Naive thymus-derived CD4-positive, alpha-beta T cell (primary cell): Measurements from ENCODE around the gene AUH. TPM values are rescaled to one million over a fixed set of nuclear protein-coding genes. Genes with fewer than 3 reads are reported as not detected.
A peak's percentile ranks its signal among the peaks of the same experiment; 100 is the strongest.

ENCODE experiments used
- ATAC-seq: fragments of 150-1000 bp; cut with Tn5 transposase; 2 replicates; pipeline ENCODE4 v1.10.0; 2021; ENCODE audit warnings: mild to moderate bottlenecking, moderate library complexity
- CTCF ChIA-PET: fragments of 350-600 bp; sonication (Branson Sonifier 250); formaldehyde crosslinking; loops from one replicate; lab custom pipeline; 2021; ENCODE audit warnings: antibody characterized with exemption; lab: Charles Lee
- POLR2A ChIA-PET: fragments of 350-600 bp; sonication (Branson Sonifier 250); formaldehyde crosslinking; loops from one replicate; lab custom pipeline; 2021; ENCODE audit warnings: antibody characterized with exemption, inconsistent platforms; lab: Charles Lee
- DNase-seq, 9 donors: peaks; one replicate each; pipeline versions ENCODE4 v3.0.0 to v3.0.0-alpha.2; 2020 to 2022; ENCODE audit warnings: mixed read lengths in 1 of 9
- H3K27ac ChIP-seq: one replicate; pipeline ENCODE4 v1.7.0; 2013; ENCODE audit warnings: mild to moderate bottlenecking, low read depth, low read length, moderate library complexity
- H3K27me3 ChIP-seq, 2 donors: one replicate each; pipeline ENCODE4 v1.7.0; 2013; ENCODE audit warnings: low read length in 2 of 2, mild to moderate bottlenecking in 2 of 2, moderate library complexity in 2 of 2; ENCODE audit not compliant: control insufficient read depth in 2 of 2, insufficient read depth in 2 of 2
- H3K36me3 ChIP-seq, 3 experiments: 1 replicate in 2 of 3; 2 replicates in 1 of 3; pipeline ENCODE4 v1.7.0; 2013; ENCODE audit warnings: low read length in 3 of 3, mild to moderate bottlenecking in 3 of 3, moderate library complexity in 1 of 3; ENCODE audit not compliant: insufficient read depth in 3 of 3, control insufficient read depth in 2 of 3
- H3K4me1 ChIP-seq, 2 donors: one replicate each; pipeline ENCODE4 v1.7.0; 2013; ENCODE audit warnings: low read length in 2 of 2, mild to moderate bottlenecking in 2 of 2, moderate library complexity in 1 of 2; ENCODE audit not compliant: control insufficient read depth in 2 of 2, insufficient read depth in 2 of 2
- H3K4me3 ChIP-seq: 2 replicates; pipeline ENCODE4 v1.7.0; 2013; ENCODE audit warnings: mild to moderate bottlenecking, low read length
- H3K9me3 ChIP-seq, 3 experiments: 1 replicate in 2 of 3; 2 replicates in 1 of 3; pipeline ENCODE4 v1.7.0; 2013; ENCODE audit warnings: low read length in 3 of 3; ENCODE audit not compliant: control insufficient read depth in 2 of 3
- H3K27ac Mint-ChIP-seq, 9 donors: one replicate each; pipeline ENCODE4 v1.8.0; 2020 to 2022; ENCODE audit warnings: mixed read lengths in 9 of 9, mild to moderate bottlenecking in 8 of 9, moderate library complexity in 5 of 9, inconsistent platforms in 2 of 9
- H3K27me3 Mint-ChIP-seq, 5 donors: one replicate each; pipeline ENCODE4 v1.8.0; 2021 to 2022; ENCODE audit warnings: mixed read lengths in 5 of 5, mild to moderate bottlenecking in 1 of 5
- H3K36me3 Mint-ChIP-seq, 5 donors: one replicate each; pipeline ENCODE4 v1.8.0; 2020 to 2022; ENCODE audit warnings: mixed read lengths in 5 of 5, mild to moderate bottlenecking in 3 of 5, inconsistent platforms in 1 of 5
- H3K4me1 Mint-ChIP-seq, 7 donors: one replicate each; pipeline ENCODE4 v1.8.0; 2020 to 2022; ENCODE audit warnings: mixed read lengths in 7 of 7, mild to moderate bottlenecking in 3 of 7, inconsistent platforms in 1 of 7
- H3K4me3 Mint-ChIP-seq, 10 donors: one replicate each; pipeline ENCODE4 v1.8.0; 2020 to 2022; ENCODE audit warnings: mild to moderate bottlenecking in 10 of 10, mixed read lengths in 10 of 10, moderate library complexity in 6 of 10, inconsistent platforms in 2 of 10
- H3K9me3 Mint-ChIP-seq, 11 donors: one replicate each; pipeline ENCODE4 v1.8.0; 2020 to 2022; ENCODE audit warnings: mixed read lengths in 11 of 11, mild to moderate bottlenecking in 4 of 11, inconsistent platforms in 1 of 11, moderate library complexity in 1 of 11
- intact Hi-C, 2 donors: fragments of 100-400 bp; cut with micrococcal nuclease; formaldehyde crosslinking; loops; one replicate each; pipeline ENCODE4 v1.15.1; 2023
- polyA plus RNA-seq, 2 donors: library from polyadenylated mRNA; unstranded; fragments of 300-500 nt; fragmentation: Illumina TruSeq; gene quantifications; one replicate each; pipeline ENCODE4 v1.2.3, GENCODE V29; 2021
- total RNA-seq, 6 experiments: library from RNA in 5 of 6; stranded (reverse) in 5 of 6; gene quantifications; 1 replicate in 5 of 6; 2 replicates in 1 of 6; pipeline ENCODE4 v1.2.3 and lab custom pipeline; 2021 to 2026

Gene AUH
- total and polyA plus RNA-seq, 7 experiments from 2014 or later: 11.6 to 30.1 (median 17.8) TPM

GRCh38 chr9:91338681-91339080 lies 23.0 kb downstream of the AUH start:
- no peak for DNase-seq
- Histone ChIP-seq H3K4me3 (no peak overlapping the region), H3K36me3 (peaks cover 6 to 34% (median 9%) of the 10 kb centered on the region in 3 experiments), H3K9me3 (no peaks in the 10 kb centered on the region), H3K27me3 (no peaks in the 10 kb centered on the region), H3K4me1 (peaks cover 0 to 4% of the 10 kb centered on the region in 2 donors), H3K27ac (no peak overlapping the region)
- intact Hi-C loops: no loop called here
- no peak overlapping the region for H3K27ac Mint-ChIP-seq
- peaks cover 0 to 9% (median 0%) of the 10 kb centered on the region in 11 donors for H3K9me3 Mint-ChIP-seq
- peaks cover 26 to 60% (median 55%) of the 10 kb centered on the region in 5 donors for H3K36me3 Mint-ChIP-seq
- H3K27me3 Mint-ChIP-seq: no peaks in the 10 kb centered on the region
- peaks cover 15 to 52% (median 37%) of the 10 kb centered on the region in 7 donors for H3K4me1 Mint-ChIP-seq
- ChIA-PET POLR2A (no interaction called here), CTCF (no interaction called here)
- no peak for ATAC-seq
- no peak overlapping the region for H3K4me3 Mint-ChIP-seq

DNA sequence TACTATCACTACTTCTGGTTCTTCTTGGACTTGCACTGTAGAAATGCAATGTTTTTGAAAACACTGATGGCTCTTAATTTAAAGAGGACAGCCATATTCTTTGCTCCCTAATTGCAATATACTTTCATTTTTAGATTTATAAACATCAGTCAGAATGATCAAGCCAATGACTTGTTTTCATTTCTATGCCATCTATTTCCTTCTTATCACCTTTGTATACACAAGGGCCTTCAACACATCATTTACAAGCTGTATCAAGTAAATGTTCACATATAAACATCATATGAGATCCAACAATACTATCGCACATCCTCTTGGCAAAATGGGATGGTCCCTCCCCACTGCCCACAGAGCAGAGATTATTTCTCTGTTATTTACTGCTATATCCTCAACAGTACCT lies 24.9 kb downstream of the AUH start:
- Histone ChIP-seq H3K4me3 (no peak overlapping the region), H3K9me3 (no peaks in the 10 kb centered on the region), H3K27ac (no peak overlapping the region), H3K36me3 (peaks cover under 1 to 22% (median 8%) of the 10 kb centered on the region in 3 experiments), H3K4me1 (peaks cover 0 to 4% of the 10 kb centered on the region in 2 donors), H3K27me3 (no peaks in the 10 kb centered on the region)
- peaks cover 9 to 46% (median 32%) of the 10 kb centered on the region in 7 donors for H3K4me1 Mint-ChIP-seq
- H3K36me3 Mint-ChIP-seq: peaks cover 15 to 49% (median 47%) of the 10 kb centered on the region in 5 donors
- no peak overlapping the region for H3K4me3 Mint-ChIP-seq
- H3K27ac Mint-ChIP-seq: no peak overlapping the region
- DNase-seq: no peak
- H3K27me3 Mint-ChIP-seq: no peaks in the 10 kb centered on the region
- ChIA-PET CTCF (no interaction called here), POLR2A (no interaction called here)
- intact Hi-C loops: no loop called here
- no peak for ATAC-seq
- peaks cover 0 to 3% (median 0%) of the 10 kb centered on the region in 11 donors for H3K9me3 Mint-ChIP-seq

DNA sequence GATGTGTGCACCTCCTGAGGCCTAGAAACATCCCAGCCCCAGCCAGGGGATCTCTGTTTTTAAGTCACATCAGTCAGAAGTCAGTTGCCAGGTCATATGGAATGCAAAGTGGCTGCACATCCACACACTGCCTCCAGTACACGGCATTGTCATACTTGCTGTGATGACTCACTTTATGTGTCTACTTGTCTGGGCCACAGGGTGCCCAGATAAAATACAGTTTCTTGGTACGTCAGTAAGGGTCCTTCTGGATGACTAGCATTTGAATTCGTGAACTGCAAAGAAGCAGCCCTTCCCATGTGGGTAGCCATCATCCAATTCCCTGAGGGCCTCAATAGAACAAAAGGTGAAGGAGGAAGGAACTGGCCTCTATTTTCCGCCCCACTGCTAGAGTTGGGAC lies 27.7 kb downstream of the AUH start:
- H3K27me3 Mint-ChIP-seq: no peaks in the 10 kb centered on the region
- no peak for DNase-seq
- Histone ChIP-seq H3K27me3 (no peaks in the 10 kb centered on the region), H3K27ac (no peak overlapping the region), H3K9me3 (no peaks in the 10 kb centered on the region), H3K36me3 (no peaks in the 10 kb centered on the region), H3K4me1 (no peaks in the 10 kb centered on the region), H3K4me3 (no peak overlapping the region)
- no peak overlapping the region for H3K27ac Mint-ChIP-seq
- H3K9me3 Mint-ChIP-seq: peaks cover 0 to 13% (median 2%) of the 10 kb centered on the region in 11 donors
- no peak for ATAC-seq
- no peak overlapping the region for H3K4me3 Mint-ChIP-seq
- intact Hi-C loops: no loop called here
- peaks cover 7 to 41% (median 34%) of the 10 kb centered on the region in 5 donors for H3K36me3 Mint-ChIP-seq
- ChIA-PET POLR2A (no interaction called here), CTCF (no interaction called here)
- H3K4me1 Mint-ChIP-seq: peaks cover 8 to 20% (median 18%) of the 10 kb centered on the region in 7 donors

DNA sequence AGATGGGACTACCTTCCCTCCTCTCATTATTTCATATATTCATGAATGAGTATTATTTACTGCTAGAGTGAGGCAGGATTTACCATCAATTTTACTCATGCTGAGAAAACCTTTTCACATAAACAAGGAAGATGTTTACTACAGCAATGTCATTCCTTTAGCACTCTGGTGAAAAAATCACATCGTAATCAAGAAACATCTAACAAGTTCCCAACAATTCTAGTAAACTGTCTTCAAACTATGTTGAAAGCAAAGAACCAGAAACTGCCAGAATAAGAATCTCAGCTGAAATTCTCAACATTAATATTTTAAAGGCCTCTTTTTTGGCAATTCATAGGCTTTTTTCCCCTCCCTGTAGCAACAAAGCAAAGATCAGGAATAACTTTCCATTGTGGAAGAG lies 28.2 kb downstream of the AUH start:
- ATAC-seq (no peak), DNase-seq (no peak)
- Histone ChIP-seq H3K27ac (no peak overlapping the region), H3K9me3 (no peaks in the 10 kb centered on the region), H3K36me3 (no peaks in the 10 kb centered on the region), H3K4me1 (no peaks in the 10 kb centered on the region), H3K27me3 (no peaks in the 10 kb centered on the region), H3K4me3 (no peak overlapping the region)
- Mint-ChIP-seq H3K36me3 (peaks cover 7 to 44% (median 37%) of the 10 kb centered on the region in 5 donors), H3K27ac (no peak overlapping the region), H3K4me3 (no peak overlapping the region), H3K27me3 (no peaks in the 10 kb centered on the region), H3K4me1 (peaks cover 6 to 19% (median 17%) of the 10 kb centered on the region in 7 donors), H3K9me3 (peaks cover 0 to 13% (median 2%) of the 10 kb centered on the region in 11 donors)
- POLR2A ChIA-PET: no interaction called here
- intact Hi-C loops: no loop called here
- CTCF ChIA-PET: no interaction called here

DNA sequence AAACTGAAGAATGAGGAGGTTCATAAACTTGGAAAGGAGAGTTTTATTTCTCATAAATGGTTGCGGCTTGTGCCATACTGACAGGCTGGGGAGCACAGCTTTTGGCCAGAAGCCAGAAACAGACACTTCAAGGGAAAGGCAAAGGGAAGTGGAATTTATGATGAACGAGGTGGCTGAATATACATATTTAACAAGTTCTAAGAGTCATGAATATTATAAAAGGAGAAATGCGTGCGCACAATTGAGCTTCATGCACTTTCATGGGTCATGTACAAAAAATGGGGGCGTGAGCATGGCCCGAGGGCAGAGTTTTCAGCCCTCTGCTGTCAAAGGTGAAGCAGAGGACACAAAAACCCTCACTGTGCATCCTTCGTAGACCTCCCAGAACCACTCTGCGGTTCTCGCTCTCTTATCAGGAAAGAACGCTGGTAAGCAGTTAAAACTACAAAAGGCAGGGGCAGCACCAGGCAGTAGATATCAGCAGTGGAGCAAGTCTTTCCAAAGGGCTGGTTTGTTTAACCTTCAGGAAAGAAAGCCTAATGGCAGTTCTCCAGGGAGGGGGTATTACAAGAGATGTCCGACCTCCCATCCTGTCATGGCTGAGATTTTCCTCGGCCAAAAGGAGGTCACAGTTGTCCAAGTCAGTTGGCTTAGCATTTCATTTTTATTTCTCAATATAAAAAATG lies 29.0 kb downstream of the AUH start:
- H3K4me1 ChIP-seq: no peaks in the 10 kb centered on the region
- Mint-ChIP-seq H3K36me3 (peaks cover 6 to 45% (median 39%) of the 10 kb centered on the region in 5 donors), H3K4me1 (peaks cover 5 to 19% (median 14%) of the 10 kb centered on the region in 7 donors), H3K4me3 (peak overlapping the region in 2 of 10 donors; percentile 23 to 24), H3K9me3 (peaks cover 0 to 15% (median 3%) of the 10 kb centered on the region in 11 donors), H3K27ac (peak overlapping the region in 2 of 9 donors; percentile 15 to 51), H3K27me3 (no peaks in the 10 kb centered on the region)
- no peak for ATAC-seq
- CTCF ChIA-PET: no interaction called here
- H3K36me3 ChIP-seq: peaks cover 0 to 4% (median 0%) of the 10 kb centered on the region in 3 experiments
- no peak overlapping the region for H3K27ac ChIP-seq
- no peaks in the 10 kb centered on the region for H3K27me3 ChIP-seq
- intact Hi-C loops: no loop called here
- H3K9me3 ChIP-seq: no peaks in the 10 kb centered on the region
- peak in 4 of 9 donors; percentile 7 to 23 (median 9) for DNase-seq
- POLR2A ChIA-PET: interaction anchor here (0.6 kb wide), 1 partner anchor 22 kb away, joined by 3 read pairs; no protein-coding TSS in a partner anchor
- H3K4me3 ChIP-seq: no peak overlapping the region

DNA sequence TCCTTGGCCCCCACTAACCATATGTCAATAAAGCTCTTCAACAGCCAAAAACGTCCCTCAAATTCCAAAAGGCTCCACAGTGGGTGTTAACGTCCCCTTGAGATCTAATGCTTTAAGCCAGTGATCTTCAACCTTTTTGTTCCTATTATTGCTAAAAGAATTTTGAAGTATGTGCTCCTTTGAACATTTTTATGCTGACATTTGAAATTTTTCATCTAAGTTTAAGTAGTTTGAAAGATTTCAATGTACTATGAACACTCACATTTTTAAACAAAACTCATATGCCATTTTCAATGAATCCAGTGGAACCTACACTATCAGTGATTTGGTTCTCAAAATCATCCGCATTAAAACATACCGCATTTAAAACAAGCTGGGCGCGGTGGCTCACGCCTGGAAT lies 29.9 kb downstream of the AUH start:
- intact Hi-C loops: no loop called here
- Histone ChIP-seq H3K9me3 (no peaks in the 10 kb centered on the region), H3K36me3 (peaks cover 0 to 11% (median 0%) of the 10 kb centered on the region in 3 experiments), H3K27me3 (no peaks in the 10 kb centered on the region), H3K27ac (no peak overlapping the region), H3K4me1 (no peaks in the 10 kb centered on the region), H3K4me3 (no peak overlapping the region)
- Mint-ChIP-seq H3K4me3 (no peak overlapping the region), H3K27ac (no peak overlapping the region), H3K36me3 (peaks cover 14 to 47% (median 43%) of the 10 kb centered on the region in 5 donors), H3K9me3 (peaks cover 0 to 17% (median 3%) of the 10 kb centered on the region in 11 donors), H3K4me1 (peaks cover 2 to 20% (median 13%) of the 10 kb centered on the region in 7 donors), H3K27me3 (no peaks in the 10 kb centered on the region)
- no peak for DNase-seq
- ATAC-seq: no peak
- ChIA-PET POLR2A (no interaction called here), CTCF (no interaction called here)
